ENCODE results near the gene TTBK1.

DNA sequence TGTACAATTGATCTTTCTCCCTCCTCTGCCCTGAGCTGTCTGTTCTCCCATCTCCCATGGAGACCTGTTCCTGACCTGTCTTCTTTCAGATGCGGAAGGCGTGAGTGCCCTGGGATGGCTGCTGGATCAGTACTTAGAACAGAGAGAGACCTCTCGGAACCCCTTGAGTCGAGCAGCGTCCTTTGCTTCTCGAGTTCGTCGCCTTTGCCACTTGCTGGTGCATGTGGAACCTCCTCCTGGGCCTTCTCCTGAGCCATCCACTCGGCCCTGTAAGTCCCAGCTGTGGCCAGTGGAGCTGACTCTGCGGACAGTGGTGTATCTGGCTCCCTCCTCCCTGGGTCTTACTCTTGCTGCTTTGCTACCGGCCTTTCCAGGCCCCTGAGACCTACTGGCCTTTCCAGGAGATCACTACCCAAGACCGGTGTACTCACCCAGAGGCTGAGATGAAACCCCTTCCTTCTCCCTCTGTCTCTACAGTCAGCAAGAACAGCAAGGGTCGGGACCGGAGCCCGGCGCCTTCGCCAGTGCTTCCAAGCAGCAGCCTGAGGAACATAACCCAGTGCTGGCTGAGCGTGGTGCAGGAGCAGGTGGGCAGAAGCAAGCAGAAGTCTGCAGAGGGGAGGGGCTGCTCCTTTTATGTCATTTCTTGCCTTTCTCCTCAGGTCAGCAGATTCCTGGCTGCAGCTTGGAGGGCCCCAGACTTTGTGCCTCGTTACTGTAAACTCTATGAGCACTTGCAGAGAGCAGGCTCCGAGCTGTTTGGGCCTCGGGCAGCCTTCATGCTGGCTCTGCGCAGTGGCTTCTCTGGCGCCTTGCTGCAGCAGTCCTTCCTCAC is 38.8 kb upstream of the TTBK1 start:
- TF ChIP-seq, protein P1, sequence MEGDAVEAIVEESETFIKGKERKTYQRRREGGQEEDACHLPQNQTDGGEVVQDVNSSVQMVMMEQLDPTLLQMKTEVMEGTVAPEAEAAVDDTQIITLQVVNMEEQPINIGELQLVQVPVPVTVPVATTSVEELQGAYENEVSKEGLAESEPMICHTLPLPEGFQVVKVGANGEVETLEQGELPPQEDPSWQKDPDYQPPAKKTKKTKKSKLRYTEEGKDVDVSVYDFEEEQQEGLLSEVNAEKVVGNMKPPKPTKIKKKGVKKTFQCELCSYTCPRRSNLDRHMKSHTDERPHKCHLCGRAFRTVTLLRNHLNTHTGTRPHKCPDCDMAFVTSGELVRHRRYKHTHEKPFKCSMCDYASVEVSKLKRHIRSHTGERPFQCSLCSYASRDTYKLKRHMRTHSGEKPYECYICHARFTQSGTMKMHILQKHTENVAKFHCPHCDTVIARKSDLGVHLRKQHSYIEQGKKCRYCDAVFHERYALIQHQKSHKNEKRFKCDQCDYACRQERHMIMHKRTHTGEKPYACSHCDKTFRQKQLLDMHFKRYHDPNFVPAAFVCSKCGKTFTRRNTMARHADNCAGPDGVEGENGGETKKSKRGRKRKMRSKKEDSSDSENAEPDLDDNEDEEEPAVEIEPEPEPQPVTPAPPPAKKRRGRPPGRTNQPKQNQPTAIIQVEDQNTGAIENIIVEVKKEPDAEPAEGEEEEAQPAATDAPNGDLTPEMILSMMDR (conservative IDR thresholded peaks at IDR 0.05) = no peak
- TF ChIP-seq ZFX (IDR thresholded peaks at IDR 0.05) = no peak
